GM23248 (cell line): ENCODE measurements around the gene RFPL1. TPM values are rescaled to one million over a fixed set of nuclear protein-coding genes. Genes with fewer than 3 reads are reported as not detected.
"Not testable (repeated sequence)": the region's sequence is repeated elsewhere in the genome, so short reads cannot be mapped to it uniquely, and the experiment has no call there.

ENCODE experiments used
- DNase-seq: peaks from one replicate; pipeline ENCODE4 v3.0.0-alpha.2; 2015
- H2AFZ ChIP-seq: fragments of 200-600 bp; sonication (generic); 2 replicates; pipeline ENCODE4 v1.6.1; 2016; ENCODE audit warnings: antibody characterized with exemption
- H3F3A ChIP-seq: fragments of 200-600 bp; sonication (generic); 2 replicates; pipeline ENCODE4 v1.6.1; 2016; ENCODE audit warnings: mild to moderate bottlenecking, antibody characterized with exemption, mixed run types; ENCODE audit not compliant: insufficient read depth
- H3K27ac ChIP-seq: fragments of 200-600 bp; sonication (generic); 2 replicates; pipeline ENCODE4 v1.5.1; 2016; ENCODE audit warnings: mild to moderate bottlenecking
- H3K27me3 ChIP-seq: fragments of 200-600 bp; sonication (generic); replicated peaks from 2 replicates; pipeline ENCODE4 v1.6.1; 2016; ENCODE audit warnings: mild to moderate bottlenecking; ENCODE audit not compliant: insufficient read depth
- H3K36me3 ChIP-seq: fragments of 200-600 bp; sonication (generic); 2 replicates; pipeline ENCODE4 v1.6.1; 2016; ENCODE audit warnings: low read depth, mild to moderate bottlenecking
- H3K4me1 ChIP-seq: fragments of 200-600 bp; sonication (generic); 2 replicates; pipeline ENCODE4 v1.6.1; 2016; ENCODE audit warnings: mild to moderate bottlenecking; ENCODE audit not compliant: insufficient read depth
- H3K4me2 ChIP-seq: fragments of 200-600 bp; sonication (generic); one replicate; pipeline ENCODE4 v1.6.1; 2016; ENCODE audit warnings: mild to moderate bottlenecking; ENCODE audit not compliant: unreplicated experiment
- H3K4me3 ChIP-seq: fragments of 200-600 bp; sonication (generic); 2 replicates; pipeline ENCODE4 v1.5.1; 2016; ENCODE audit warnings: mild to moderate bottlenecking
- H3K79me2 ChIP-seq: fragments of 200-600 bp; sonication (generic); 2 replicates; pipeline ENCODE4 v1.6.1; 2016; ENCODE audit warnings: mild to moderate bottlenecking; ENCODE audit not compliant: insufficient read depth
- H3K9ac ChIP-seq: fragments of 200-600 bp; sonication (generic); 2 replicates; pipeline ENCODE4 v1.6.1; 2016; ENCODE audit warnings: mild to moderate bottlenecking
- H3K9me2 ChIP-seq: fragments of 200-600 bp; sonication (generic); 2 replicates; pipeline ENCODE4 v1.6.1; 2016; ENCODE audit warnings: mixed run types, mild to moderate bottlenecking, moderate library complexity; ENCODE audit not compliant: insufficient read depth
- H3K9me3 ChIP-seq: fragments of 200-600 bp; sonication (generic); one replicate; pipeline ENCODE4 v1.6.1; 2017; ENCODE audit warnings: low read depth
- H4K20me1 ChIP-seq: fragments of 200-600 bp; sonication (generic); 2 replicates; pipeline ENCODE4 v1.6.0; 2016; ENCODE audit not compliant: insufficient read depth
- EZH2 ChIP-seq: fragments of 200-600 bp; sonication (generic); IDR thresholded peaks from 2 replicates; pipeline ENCODE4 v1.6.1; 2018; ENCODE audit warnings: antibody characterized with exemption, mild to moderate bottlenecking; ENCODE audit not compliant: insufficient read depth, poor library complexity, severe bottlenecking
- EZH2phosphoT487 ChIP-seq: fragments of 200-600 bp; sonication (generic); IDR thresholded peaks from 2 replicates; pipeline ENCODE4 v1.6.1; 2018; ENCODE audit warnings: antibody characterized with exemption, moderate library complexity, mild to moderate bottlenecking, low read depth; ENCODE audit not compliant: insufficient read depth
- WGBS, 2 experiments: methylation state at CpG; one replicate each; pipeline ENCODE4 v1.1.6; 2015 to 2017; ENCODE audit warnings: low lambda C conversion rate in 2 of 2, low coverage in 1 of 2; ENCODE audit errors: missing lambda C conversion rate in 2 of 2; 5-methylcytosine and 5-hydroxymethylcytosine counted together
- in situ Hi-C: fragments of 300-500 bp; cut with MboI; formaldehyde crosslinking; loops from 2 replicates; pipeline ENCODE4 v1.15.0; 2020
- polyA plus RNA-seq: library from polyadenylated mRNA; unstranded; fragments of >200 nt; fragmentation: Nextera tagmentation; extraction: Ambion mirVana; gene quantifications from 2 replicates; pipeline ENCODE4 v1.2.1, GENCODE V29; 2016
- total RNA-seq: library from RNA; depleted of rRNA; stranded (reverse); fragments of >200 nt; shearing (Covaris generic); gene quantifications from 2 replicates; pipeline ENCODE4 v1.2.3, GENCODE V29; 2014

The RFPL1 gene
- total and polyA plus RNA-seq, 2 experiments from 2014 or later, result not detected

DNA sequence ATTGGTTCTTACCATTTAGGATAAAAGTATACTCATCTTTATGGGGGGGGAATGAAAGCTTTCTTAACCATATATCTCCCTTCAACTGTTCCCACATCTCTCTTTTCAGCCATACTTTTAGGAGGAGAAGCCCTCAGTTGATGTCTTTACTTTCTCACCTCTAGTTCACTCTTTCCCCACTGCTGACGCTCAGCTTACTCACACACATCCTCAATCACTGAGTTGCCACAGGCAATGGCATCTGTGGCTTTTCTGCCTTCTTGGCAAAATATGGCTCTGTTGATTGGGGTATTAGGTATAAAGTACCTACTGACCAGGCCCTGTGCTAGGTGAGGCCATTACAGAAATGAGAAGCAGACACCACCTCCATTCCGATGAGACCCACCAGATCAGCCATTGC is 37.8 kb upstream of the RFPL1 start:
- DNase-seq, result no peak

DNA sequence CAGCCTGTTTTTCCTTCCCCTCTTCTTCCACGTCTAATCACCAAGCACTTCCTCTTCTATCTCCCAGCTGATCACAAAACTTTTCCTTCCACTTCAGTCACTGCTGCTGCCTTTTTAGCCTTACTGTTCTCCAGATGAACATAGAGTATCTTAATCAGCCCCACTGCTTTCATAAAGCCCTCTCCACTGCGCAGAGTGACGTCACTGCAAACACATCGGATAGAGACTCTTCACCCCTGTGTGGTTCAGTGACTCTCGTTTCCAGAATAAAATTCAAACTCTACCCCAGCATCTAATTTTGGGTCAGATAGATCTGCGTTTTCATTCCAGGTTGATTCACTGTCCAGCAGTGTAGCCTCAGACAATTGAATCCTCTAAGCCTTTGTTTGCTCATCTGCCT is 36.8 kb upstream of the RFPL1 start:
- H3K4me3 ChIP-seq, H3K36me3 ChIP-seq, H3K79me2 ChIP-seq, H2AFZ ChIP-seq, H3K9me2 ChIP-seq, H3F3A ChIP-seq, H3K4me1 ChIP-seq, H3K4me2 ChIP-seq, in situ Hi-C loops, H3K9me3 ChIP-seq, DNase-seq, H3K27ac ChIP-seq, H3K27me3 ChIP-seq, H4K20me1 ChIP-seq, H3K9ac ChIP-seq: not testable (repeated sequence)
- 69 to 71% methylated on average over 6 of the region's 6 CpGs for WGBS, 2 experiments

More for the DNA sequence above, 37.8 kb upstream of the RFPL1 start:
- Histone ChIP-seq H3K27me3 (peaks cover 10% of the 10 kb centered on the region; the same call in 1 of the 2 replicates), H3K27ac (no peak overlapping the region), H3K4me1 (no peaks in the 10 kb centered on the region), H3K9me2 (no peaks in the 10 kb centered on the region), H2AFZ (no peak overlapping the region), H4K20me1 (no peaks in the 10 kb centered on the region), H3K4me2 (no peak overlapping the region), H3K9ac (no peak overlapping the region), H3K9me3 (no peaks in the 10 kb centered on the region), H3F3A (no peaks in the 10 kb centered on the region), H3K36me3 (no peaks in the 10 kb centered on the region), H3K79me2 (no peaks in the 10 kb centered on the region), H3K4me3 (no peak overlapping the region)
- WGBS, 2 experiments, result 91 to 94% methylated on average over 2 of the region's 2 CpGs
- TF ChIP-seq EZH2phosphoT487, result no peak
- TF ChIP-seq EZH2, result no peak
- in situ Hi-C loops, result no loop called here

DNA sequence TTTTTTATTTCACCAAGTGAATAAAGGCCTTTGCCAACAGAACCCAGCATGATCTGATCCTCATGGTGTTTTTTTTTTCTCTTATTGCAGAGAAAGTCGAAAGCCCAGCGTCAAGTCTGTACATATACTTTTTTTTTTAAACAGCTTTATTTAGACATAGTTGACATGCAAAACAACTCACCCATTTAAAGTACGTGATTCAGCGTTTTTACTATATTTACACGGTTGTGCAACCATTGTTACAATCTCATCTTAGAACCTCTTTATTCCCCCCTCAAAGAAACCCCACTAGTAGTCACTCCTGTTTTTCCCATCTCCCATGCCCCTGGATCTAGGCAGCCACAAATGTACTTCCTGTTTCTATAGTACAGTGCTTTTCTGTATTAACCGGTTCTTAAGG is 29.4 kb upstream of the RFPL1 start:
- no peaks in the 10 kb centered on the region; the same call in 1 of the 2 replicates for H3K27me3 ChIP-seq
- in situ Hi-C loops, result no loop called here
- no peaks in the 10 kb centered on the region for H3K79me2 ChIP-seq
- DNase-seq, result no peak
- H2AFZ ChIP-seq, result no peak overlapping the region
- H3K36me3 ChIP-seq, result no peaks in the 10 kb centered on the region
- no peaks in the 10 kb centered on the region for H3F3A ChIP-seq
- H3K9me2 ChIP-seq, result no peaks in the 10 kb centered on the region
- no peak overlapping the region for H3K4me3 ChIP-seq
- H3K9ac ChIP-seq, result no peak overlapping the region
- no peaks in the 10 kb centered on the region for H3K9me3 ChIP-seq
- no peaks in the 10 kb centered on the region for H4K20me1 ChIP-seq
- H3K27ac ChIP-seq, result no peak overlapping the region
- H3K4me2 ChIP-seq, result no peak overlapping the region
- no peaks in the 10 kb centered on the region for H3K4me1 ChIP-seq
- 81 to 86% methylated on average over 6 of the region's 6 CpGs for WGBS, 2 experiments
- TF ChIP-seq EZH2 (no peak), EZH2phosphoT487 (no peak)

DNA sequence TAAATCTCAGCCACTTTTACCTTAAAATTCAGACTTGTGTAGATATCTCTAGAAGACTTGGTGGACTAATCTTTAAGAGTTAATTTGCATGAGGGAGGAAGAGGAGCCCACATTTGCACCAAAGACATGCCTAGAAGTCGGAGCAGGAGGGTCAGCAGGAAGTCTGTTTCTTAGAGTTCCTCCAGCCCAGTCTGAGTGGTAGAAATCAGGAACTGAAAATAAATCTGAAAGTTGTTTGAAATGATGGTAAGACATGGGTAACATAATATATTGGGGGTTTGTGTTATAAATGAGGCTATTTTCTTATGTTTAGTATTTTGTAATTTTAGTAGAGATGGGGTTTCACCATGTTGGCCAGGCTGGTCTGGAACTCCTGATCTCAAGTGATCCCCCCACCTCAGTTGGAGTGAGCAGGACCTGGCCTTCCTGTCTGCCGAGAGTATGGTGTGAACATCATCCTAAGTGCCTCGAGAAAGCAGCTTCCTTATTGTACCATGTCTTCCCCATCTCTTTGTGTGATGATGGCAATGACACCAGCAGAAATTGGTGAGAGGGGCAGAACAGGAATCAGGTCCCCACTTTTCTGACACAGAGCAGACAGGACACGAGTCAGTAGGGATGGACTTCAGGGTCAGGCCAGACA is 26.7 kb upstream of the RFPL1 start:
- H3K79me2 ChIP-seq, H3K36me3 ChIP-seq, H3K4me2 ChIP-seq, DNase-seq, H3K27me3 ChIP-seq, H3K4me1 ChIP-seq, H3K9me3 ChIP-seq, H3K27ac ChIP-seq, H3K9me2 ChIP-seq, H3K4me3 ChIP-seq, H3F3A ChIP-seq, H3K9ac ChIP-seq, in situ Hi-C loops, H2AFZ ChIP-seq, H4K20me1 ChIP-seq: not testable (repeated sequence)
- WGBS, 2 experiments, result 46 to 63% methylated on average over 3 to 4 of the region's 4 CpGs

DNA sequence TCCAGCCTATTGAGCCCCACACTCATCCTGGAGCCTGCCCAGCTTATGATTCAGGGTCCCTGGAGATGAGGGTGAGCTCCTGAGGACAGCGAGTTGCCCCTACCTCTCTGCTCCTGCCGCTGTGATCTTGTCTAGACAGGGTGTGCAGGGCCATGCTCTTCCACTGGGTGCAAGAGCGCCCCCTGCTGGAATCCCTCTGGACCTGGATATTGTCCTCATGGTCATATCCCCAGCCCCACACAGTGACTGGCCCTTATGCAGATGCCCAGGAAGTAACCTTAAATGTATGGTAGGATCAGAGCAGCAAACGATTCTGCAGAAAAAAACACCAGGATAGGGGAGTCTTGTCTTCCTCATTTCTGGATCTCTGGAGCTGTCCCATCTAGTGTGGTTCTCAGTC is 25.6 kb upstream of the RFPL1 start:
- H3K9me2 ChIP-seq, H3K4me3 ChIP-seq, H3K9ac ChIP-seq, H3K27ac ChIP-seq, in situ Hi-C loops, H3K27me3 ChIP-seq, H3K4me2 ChIP-seq, H3K36me3 ChIP-seq, H2AFZ ChIP-seq, H3K79me2 ChIP-seq, H3K4me1 ChIP-seq, H3F3A ChIP-seq, H3K9me3 ChIP-seq, H4K20me1 ChIP-seq: not testable (repeated sequence)
- peak; percentile 21 for DNase-seq
- WGBS, 2 experiments, result 41% methylated on average over 4 of the region's 4 CpGs

DNA sequence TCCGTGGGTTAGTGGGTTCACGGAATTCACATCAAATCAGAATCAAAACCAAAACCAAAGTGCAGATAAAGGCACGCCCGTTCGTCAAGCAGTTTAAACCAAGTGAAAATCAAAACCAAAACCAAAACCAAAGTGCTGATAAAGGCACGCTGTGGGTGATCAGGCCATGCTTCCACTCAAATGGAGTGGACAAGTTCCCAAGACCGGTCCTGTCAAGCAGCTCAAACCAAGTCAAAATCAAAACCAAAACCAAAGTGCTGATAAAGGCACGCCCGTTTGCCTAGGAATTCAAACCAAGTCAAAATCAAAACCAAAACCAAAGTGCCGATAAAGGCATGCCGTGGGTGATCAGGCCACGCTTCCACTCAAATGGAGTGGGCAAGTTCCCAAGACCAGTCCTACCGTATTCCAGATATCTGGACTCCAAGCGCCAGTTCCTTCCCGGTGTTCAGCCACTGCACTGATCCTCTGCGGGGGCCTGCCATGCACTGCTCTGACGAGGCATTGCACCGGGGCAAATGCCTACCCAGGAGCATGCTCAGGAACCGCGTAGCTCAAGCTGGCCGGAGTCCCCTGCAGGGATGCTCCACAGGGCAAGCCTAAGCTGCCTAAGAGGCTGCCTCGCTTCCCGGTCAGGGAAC is 23.3 kb upstream of the RFPL1 start:
- H3F3A ChIP-seq, H3K4me1 ChIP-seq, H3K9me3 ChIP-seq, in situ Hi-C loops, H3K27me3 ChIP-seq, H3K36me3 ChIP-seq, H3K79me2 ChIP-seq, H4K20me1 ChIP-seq, H3K9me2 ChIP-seq: not testable (repeated sequence)
- Histone ChIP-seq H2AFZ (peak overlapping the region; percentile 93), H3K9ac (peak overlapping the region; percentile 70), H3K4me2 (peak overlapping the region; percentile 77), H3K4me3 (peak overlapping the region; percentile 73), H3K27ac (peak overlapping the region; percentile 48)
- peak; percentile 62 for DNase-seq
- WGBS, 2 experiments, result 29 to 30% methylated on average over 23 of the region's 23 CpGs

GRCh38 chr22:29418704-29419103 is 19.7 kb upstream of the RFPL1 start:
- H3K9ac ChIP-seq, H3K27ac ChIP-seq, H3K4me3 ChIP-seq, H3K4me2 ChIP-seq, H3K9me3 ChIP-seq, H3K36me3 ChIP-seq, H2AFZ ChIP-seq, H3K9me2 ChIP-seq, H4K20me1 ChIP-seq, in situ Hi-C loops, H3F3A ChIP-seq, H3K4me1 ChIP-seq, H3K79me2 ChIP-seq, H3K27me3 ChIP-seq, DNase-seq: not testable (repeated sequence)
- 42 to 62% methylated on average over 5 of the region's 5 CpGs for WGBS, 2 experiments
